Superior temporal gyrus (tissue), 1 donor: ENCODE measurements around the gene CPSF3.
A peak's percentile ranks its signal among the peaks of the same experiment; 100 is the strongest.

ENCODE experiments used
- DNase-seq: peaks from one replicate; pipeline ENCODE4 v3.0.0-alpha.2; 2016; ENCODE audit errors: extremely low spot score

Gene CPSF3

DNA sequence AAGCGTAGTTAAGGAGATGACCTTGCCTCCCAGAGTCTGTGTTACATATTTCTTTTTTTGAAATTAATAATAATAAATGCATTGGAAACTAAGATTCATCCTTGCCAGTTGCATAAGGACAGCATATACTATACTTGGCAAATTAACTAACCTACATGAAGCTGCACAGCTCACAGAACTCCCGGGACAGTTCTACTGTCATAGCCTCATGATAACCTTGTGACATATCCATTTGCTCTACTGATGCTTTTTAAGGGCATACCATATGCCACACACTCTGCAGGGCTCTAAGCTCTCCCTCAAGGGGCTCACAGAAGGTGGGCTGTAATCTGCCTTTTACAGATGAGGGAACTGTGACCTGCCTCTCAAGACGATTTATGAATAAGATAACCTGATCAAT lies 3.9 kb upstream of the CPSF3 start:
- no peak for DNase-seq

DNA sequence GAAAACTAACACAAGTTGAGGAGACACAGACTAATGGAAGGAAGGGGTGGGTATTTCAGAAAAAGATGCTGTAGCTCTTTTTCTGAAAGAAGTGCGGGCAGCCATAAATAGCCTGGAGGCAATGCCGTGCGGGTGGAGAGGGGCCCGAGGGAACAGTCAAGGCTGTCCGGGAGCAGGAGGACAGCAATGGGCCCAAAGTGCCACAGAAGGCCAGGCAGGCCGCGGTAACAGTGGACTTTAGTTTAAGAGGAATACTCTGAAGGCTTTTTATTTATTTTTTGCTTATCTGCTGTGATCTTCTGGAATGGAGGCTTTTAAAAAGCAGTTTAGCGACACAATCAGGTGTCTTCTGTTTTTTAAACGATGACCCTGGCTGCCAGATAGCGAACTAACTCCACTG lies 3.0 kb upstream of the CPSF3 start:
- DNase-seq = no peak

DNA sequence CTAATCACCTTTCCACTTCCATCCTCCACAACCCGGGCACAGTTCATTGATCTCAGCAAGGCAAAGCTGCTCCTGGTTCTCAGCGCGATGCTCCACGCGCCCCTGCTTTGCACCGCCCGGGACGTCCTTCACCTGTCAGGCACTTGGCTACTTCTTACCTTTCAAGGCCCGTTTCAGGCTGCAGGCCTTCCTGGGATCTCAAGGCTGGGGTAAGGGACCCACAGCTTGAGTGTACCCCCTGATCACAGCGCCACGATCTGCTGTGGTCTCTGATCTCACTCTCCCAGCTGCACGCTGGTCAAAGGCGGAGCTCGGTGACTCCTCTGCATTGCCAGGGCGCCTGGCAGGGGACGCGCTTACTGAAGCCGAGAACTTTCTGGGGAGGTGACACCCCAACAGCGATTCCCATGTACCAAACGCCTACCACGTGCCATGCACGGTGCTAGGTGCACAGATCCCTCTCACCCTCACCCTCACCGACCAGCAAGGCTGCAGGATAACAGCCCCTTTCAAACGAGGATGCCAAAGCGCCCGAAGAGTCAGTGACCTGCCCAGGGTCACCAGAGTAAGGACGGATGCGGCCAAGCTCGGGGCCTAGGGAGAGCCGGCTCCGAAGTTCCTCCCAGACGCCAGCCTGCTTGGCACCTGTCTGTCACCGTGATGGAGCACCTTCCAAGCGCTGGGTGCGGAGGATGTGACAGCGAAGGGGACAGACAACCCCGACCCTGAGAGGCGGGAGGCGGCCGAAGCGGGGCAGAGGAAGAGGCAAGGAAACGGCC lies 944 bp upstream of the CPSF3 start:
- DNase-seq = peak; percentile 63

DNA sequence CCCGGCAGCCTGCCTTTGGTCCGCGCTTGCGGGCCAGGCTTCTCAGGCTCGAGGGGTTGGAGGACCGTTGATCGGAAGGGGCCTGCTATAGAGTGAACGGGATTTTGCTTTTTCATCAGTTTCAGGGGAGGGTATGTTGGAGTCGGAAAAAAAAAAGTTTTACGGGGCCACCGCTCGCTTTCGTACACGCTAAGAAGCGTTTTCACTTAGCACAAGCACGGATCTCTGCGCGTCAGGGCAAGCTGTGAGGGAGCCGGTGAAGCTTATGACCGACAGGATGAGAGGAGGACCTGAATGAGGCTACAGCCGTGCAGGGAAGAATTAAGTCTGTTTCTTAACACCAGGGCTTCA lies 443 bp downstream of the CPSF3 start:
- no peak for DNase-seq

DNA sequence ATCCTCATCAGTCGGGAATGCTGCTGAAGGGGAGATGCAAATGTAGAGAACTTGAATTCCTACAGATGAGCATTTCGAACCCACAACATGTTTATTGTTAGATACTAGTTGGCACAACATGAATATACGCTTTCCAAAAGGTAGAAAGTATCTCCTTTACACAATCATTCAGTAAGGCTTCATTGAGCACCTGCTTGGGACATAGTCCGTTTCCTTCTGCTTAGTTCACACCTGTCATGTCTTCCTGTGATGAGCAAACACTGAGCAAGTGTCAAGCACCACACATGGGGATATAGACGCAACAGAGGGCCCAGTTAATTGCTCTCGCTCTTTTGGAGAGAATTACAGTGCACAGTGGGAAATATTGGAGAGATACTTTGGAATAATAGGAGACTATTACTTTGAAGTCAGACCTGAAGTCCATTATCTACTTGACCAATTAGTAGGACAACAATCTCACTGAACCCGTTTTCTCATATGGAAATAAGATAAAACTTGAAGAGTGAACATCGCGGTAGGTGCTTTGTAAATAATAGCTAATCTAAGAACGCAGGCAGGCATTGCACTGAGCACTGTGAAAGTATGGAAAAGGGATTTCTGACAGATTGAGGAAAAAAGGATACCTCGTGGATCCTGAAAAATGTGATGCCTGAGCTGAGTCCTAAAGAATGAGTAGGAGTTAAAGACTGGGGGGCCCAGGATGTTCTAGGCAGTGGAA lies 1.2 kb downstream of the CPSF3 start:
- no peak for DNase-seq

DNA sequence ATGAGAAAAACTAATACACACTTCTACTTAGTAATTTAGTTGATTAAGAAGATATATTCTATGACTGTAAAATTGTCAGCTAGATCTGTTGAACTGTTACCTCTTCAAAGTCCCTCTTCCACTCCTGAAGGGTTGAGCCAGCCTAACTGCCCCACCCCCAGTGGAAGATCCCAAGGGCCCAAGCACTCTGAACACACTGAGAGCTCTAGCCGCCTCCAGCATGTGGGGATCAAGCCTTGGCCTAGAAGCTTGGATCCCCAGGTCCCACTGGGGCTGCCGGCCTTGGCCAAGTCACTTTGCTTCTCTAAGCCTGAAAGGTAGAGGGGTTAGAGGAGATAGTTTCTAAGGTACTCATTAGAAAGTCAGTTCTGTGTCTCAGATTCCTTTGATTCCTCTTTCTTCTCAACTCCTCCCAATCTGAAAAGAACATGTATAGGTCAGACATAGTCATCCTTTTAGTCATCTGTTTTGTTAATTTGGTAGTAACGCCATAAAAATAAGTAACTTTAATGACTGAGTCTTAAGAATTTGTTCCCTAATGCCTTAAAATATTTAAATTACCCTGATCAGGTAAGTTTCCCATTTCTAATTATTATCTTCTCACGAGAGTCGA lies 5.6 kb downstream of the CPSF3 start:
- no peak for DNase-seq

DNA sequence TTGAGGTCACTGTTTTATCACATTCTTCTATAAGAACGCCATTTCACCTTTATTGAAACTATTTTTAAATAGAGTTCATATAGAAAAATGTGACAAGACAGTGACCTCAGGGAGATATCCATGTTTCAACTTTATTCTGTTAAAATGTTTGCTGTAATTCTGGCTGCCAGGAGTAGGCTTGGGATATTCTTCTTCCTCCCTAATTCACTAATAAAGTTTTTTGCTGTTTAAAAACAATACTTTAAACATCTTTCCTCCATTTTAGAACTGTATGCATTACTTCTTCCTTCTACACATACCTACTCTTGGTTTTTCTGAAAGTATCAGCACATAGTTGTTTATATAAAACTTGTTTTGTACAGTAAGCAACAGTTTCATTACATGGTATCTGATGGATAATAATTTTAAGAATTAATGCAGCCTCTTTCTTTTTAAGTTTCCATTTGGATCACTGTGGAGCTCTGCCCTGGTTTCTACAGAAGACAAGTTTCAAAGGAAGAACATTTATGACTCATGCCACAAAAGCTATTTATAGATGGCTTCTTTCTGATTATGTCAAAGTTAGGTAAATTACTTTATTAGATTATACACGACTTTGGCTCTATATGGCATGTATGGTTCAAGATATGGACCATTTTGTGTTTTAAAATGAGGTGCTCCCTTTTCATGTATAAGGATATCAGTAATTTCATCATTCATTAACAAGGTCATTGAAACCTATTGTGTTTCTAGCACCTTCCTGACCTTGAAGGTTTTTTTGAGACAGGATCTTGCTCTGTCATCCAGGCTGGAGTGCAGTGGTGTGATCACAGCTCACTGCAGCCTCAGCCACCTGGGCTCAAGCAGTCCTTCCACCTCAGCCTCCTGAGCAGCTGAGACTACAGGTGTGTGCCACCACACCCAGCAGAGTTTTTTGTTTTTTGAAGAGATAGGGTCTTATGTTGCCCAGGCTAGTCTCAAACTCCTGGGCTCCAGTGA lies 7.2 kb downstream of the CPSF3 start:
- no peak for DNase-seq

DNA sequence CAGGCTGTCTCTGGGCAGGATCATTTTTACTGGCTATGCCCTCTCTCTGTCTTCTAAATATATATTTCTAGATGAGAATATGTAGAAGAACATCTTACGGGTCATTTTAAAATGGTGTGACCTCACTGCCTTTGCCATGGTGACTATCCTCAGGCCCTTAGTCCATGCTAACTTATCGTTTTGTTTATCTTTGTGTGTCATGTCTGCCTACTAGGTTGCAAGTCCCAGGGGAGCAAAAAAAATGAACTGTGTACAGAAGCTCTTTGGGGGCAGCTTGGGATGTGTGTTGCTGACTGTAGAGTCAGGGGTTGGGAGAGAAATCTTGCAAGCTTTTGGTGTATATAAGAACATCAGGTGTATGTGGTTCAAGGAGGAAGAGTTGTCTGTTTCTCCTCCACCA lies 11.0 kb downstream of the CPSF3 start:
- DNase-seq = no peak

DNA sequence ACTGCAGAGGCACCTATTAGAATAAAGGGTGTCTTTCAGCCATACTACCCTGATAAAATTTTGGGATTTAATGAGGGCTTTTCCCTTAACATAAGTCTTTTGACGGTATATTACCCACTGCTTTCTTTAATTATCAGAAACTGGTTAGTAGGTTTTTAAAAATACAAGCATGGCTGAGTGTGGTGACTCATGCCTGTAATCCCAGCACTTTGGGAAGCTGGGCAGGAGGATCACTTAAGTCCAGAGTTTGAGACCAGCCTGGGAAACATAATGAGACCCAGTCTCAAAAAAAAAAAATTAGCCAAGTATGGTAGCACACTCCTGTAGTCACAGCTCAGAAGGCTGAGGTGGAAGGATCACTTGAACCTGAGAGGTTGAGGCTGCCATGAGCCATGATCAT lies 16.1 kb downstream of the CPSF3 start:
- no peak for DNase-seq

DNA sequence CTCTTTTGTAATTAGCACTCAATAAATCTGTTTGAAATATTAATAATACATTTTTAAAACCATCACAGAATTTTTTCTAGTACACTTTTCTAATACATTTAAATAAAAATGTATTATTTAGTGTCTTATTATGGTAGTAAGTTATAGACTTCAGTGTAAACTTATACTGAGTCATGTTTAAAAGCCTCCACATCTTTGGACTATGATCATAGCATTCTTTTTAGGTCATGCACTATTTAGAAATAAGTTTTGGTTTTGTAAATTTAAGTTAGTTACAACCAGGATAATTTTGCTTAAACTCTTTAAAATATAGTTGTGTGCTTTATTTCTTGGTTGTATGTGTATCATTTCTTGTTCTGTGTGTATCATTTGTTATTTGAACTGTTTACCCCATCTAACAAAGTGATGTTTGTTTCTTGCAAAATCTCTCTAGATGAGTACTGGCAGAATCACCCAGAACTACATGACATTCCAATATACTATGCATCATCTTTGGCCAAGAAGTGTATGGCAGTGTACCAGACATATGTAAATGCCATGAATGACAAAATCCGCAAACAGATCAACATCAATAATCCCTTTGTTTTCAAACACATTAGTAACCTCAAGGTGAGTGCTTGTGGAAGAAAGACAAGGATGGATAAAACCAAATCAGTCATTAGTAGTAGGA lies 16.7 kb downstream of the CPSF3 start:
- peak; percentile 51 for DNase-seq

DNA sequence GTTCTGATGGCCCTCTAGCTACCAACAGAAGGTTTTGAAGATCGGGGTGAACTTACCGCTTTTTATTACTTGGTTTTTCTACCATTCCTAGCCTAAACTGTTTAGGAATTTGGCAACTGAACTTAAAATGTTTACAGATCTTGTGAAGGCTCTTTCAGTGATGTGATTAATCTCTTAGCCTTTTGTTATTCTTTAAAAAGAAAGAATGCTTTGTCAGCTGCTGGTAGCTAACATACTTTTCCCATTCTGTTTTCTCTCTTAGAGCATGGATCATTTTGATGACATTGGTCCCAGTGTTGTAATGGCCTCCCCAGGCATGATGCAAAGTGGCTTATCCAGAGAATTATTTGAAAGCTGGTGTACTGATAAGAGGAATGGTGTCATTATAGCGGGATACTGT lies 18.1 kb downstream of the CPSF3 start:
- peak; percentile 49 for DNase-seq

DNA sequence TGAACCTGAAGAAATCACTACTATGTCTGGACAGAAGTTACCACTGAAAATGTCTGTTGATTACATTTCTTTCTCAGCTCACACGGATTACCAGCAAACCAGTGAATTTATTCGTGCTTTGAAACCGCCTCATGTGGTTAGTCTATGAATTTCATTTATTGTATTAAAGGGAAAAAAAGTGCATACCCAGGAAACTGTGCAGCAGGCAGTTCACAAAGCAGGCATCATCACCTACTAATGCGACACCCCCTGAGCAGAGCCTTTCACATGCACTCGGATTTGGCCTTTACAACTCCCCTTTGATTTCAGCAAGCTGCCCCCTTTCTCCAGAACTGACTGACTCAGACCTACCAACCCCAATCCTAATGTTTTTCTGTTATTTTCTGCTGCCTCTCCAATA lies 20.1 kb downstream of the CPSF3 start:
- no peak for DNase-seq

DNA sequence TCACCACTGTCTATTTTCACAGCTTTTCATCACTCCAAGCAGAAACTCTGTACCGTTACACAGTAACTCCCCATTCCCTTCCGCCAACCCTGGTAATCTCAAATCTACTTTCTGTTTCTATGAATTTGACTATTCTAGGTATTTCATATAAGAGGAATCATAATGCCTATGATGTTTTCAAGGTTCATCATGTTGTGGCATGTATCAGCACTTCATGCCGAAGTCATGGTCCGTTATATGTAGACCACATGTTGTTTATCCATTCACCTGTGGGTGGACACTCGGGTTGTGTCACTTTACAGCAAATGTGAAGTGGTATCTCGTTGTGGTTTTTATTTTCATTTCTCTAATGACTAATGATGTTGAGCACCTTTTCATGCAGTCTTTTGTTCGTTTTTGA lies 21.6 kb downstream of the CPSF3 start:
- no peak for DNase-seq

DNA sequence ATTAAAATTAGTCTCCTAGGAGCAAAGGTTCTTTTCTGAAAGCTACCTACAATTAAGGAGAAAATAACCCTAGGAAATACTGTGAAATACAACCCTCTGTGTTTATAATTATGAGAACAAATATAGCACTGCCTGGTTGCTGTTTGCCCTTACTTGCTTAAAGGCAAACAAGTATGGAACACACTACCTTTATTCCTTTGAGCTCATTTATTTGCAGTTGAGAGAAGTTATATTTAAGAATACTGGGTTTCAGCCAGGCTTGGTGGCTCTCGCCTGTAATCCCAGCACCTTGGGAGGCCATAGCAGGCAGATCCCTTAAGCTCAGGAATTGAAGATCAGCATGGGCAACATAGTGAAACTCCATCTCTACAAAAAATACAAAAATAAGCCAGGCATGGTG lies 27.8 kb downstream of the CPSF3 start:
- DNase-seq = no peak

DNA sequence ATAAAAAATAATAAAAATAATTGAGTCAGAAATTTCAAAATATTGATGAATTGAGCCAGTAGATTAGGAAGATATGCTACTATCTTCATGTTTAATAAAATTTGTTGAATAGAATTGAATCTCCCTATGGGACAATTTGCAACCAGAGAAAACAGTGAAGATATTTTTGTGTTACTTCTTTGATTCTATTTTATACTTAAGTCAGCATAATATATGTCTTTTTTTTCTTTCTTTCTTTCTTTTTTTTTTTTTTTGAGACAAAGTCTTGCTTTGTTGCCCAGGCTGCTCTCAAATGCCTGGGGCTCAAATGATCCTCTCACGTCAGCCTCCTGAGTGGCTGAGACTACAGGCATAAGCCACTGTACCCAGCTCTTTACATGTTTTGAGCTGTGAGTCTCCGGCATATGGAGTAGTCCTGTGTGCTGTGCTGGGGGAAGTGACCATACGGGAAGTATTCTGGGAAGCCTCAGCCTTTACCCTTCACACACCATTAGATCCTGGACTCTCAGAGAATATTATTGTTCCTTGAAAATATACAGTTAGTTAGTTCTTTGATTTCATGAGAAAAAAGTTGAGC lies 37.1 kb downstream of the CPSF3 start:
- DNase-seq = no peak

DNA sequence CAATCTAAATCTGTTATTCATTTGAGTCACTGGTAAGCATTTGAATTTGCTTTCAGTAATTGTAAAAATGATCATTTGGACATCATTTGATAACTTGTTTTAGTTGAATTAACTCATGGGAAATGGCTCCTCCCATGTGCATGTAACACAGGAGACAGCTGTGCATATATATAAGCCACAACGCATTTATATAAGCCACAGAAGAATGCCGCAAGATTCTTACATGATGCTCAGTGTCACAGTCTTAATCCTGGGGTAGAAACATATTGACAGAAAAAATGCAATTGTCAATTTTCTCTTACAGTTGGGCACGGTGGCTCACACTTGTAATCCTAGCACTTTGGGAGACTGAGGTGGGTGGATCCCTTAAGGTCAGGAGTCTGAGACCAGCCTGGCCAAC lies 37.6 kb downstream of the CPSF3 start:
- no peak for DNase-seq

DNA sequence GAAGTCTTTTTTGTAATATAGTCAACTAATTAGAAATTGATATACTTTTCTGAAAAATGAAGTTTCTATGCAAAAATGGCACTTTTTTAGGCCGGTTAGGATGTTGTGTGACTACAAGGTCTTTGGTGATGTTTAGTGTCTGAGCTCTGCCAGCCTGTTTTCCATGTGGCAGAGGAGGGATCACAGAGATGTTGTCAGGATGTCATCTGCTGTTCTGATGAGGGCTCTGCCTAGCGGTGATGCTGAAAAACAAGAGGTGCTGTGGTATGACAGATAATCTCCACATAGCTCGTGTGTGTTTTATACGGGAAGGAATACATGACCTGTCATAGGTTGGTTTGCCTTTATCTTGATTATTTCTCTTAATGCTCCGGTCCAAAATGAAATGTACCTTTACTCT lies 38.9 kb downstream of the CPSF3 start:
- no peak for DNase-seq

DNA sequence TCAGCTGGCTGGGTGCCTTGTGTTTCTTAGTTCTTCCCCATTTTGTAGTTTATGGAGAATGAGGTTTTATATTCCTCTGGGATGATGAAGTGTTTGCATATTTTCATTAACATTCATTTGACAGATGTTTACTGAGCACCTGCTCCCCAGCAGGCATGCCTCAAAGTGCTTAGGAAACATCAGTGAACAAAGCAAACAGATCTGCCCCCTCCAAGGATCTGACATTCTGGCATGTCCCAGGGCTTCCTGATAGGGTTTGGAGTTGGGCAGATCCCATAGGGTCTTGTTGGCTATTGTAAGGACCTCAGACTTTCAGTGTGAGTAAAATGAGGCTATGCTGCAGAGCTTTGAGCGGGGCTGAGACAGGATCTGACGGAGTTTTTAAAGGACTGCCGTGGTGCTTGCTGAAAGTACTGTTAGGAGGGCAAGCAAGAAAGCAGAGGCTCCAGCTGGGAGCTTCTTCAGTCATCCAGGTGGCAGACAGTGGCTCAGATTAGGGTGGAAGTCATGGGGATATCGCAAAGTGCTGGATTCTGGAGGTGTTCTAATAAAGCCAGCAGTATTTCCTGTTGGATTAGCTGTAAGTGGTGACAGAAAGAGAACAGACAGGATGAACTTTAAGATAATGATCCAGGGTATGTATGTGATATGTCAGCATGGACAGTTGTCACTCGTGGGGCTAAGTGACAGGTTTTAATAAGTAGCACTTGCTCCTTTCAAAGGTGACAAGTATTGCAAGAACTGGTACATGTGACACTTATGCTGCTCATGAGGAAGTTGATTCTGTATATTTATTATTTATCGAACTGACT lies 39.6 kb downstream of the CPSF3 start:
- DNase-seq = no peak

DNA sequence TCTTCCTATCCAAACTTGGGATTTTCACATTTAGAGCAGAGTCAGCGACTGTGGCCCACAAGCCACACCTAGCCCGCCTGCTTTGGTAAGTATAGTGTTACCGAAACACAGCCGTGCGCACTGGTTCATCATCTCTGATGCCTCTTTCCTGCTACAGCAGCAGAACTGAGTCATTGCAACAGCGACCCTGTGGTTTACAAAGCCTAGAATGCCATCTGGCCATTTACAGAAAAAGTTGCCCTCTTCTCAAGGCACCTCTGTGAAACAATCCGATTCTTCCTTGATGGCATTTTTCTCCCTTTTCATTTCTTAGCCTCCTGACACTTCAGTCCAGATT lies 40.2 kb downstream of the CPSF3 start:
- no peak for DNase-seq

DNA sequence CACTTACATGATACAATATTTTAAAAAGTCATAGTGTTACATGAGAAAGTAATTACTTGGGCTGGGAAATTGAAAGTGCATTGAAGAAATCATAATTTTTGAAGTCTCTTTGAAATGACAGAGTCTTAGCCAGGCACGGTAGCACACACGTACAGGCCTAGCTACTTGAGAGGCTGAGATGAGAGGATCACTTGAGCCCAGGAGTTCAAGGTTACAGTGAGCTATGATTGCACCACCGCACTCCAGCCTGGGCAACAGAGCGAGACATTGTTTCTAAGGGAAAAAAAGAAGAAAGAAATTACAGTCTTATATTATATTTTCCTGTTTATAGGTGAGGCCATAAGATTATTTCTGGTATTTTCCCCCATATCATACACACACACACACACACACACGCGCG lies 41.7 kb downstream of the CPSF3 start:
- no peak for DNase-seq
